HG03064 (cell line): ENCODE results near the gene PAPPA.

Experiments used
- ATAC-seq: cut with Tn5 transposase; IDR thresholded peaks from one replicate; pipeline ENCODE4 v1.9.1; 2021; ENCODE audit warnings: low read depth; ENCODE audit not compliant: unreplicated experiment

PAPPA gene

DNA sequence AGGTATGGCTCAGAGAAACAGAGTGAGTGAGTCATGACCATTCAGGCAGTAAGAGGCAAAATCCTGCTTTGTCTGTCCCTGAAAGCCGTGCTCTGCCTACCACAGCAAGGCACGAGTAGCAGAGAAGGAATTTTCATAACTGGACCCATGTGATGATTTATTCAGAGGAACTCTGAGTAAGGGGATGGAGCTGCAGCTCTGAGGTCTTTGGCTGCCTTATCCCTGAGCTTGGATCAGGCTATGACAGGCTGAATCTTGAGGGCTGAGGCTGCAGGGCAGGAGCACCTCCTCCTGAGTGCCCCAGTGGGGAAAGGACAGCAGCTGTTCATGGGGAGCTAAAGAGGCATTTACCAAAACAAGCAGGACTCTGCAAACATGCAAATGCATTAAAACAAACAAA, 183.4 kb downstream of the PAPPA start:
- no peak for ATAC-seq

DNA sequence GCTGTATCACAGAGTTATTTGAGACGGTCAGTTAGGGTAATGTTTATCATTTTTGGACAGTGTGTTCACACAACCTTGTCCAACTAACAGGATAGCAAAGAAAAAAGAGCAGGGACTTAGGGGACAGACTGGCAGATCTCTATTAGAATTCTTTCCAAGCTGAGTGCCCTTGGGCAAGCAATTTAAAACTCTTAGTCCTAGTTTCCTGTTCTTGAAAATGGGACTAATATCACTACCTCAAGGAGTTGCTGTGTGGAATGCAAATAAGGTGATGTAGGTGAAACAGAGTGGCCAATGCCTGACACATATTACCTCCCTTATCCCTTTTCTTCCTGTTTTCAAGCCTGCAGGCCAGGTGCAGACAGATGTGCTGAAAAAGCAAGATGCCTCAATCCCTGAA, 186.7 kb downstream of the PAPPA start:
- ATAC-seq: no peak

DNA sequence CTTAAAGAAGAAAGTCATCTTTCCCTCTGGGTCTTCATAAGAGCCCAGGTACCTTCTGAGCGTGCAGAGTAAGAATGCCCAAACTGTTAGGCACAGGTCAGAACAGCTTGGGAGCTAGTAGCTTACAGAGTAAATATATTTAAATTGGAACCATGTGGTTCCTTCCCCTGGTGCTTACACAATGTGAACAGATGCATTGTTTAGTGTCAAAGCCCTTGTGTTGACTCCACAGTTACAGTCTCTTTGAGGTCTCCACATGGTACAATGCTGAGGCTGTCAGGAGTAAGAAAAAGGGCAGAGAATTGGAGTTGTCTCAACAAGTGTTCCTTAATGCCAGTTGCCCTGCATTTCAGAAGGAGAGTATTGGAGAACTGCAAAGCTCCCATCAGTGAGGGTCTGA, 188.5 kb downstream of the PAPPA start:
- ATAC-seq: no peak

DNA sequence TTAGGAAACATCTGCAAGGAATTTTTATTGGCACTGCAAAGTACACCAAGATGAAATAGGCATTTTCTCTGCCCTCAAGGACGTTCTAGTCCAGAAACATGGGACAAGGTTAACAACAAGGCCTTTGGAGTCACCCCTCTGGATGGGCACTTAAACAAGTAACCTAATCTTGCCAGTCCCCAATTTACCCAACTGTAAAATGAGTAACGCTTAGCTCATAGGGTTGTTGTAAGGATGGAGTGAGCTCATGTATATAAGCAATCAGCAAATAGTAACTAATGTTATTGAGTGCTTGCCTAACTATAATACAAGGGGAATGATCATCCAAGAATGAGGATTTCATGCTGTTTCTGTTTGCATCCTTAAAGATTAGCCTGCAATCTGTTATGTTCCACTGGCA, 189.3 kb downstream of the PAPPA start:
- ATAC-seq: no peak

DNA sequence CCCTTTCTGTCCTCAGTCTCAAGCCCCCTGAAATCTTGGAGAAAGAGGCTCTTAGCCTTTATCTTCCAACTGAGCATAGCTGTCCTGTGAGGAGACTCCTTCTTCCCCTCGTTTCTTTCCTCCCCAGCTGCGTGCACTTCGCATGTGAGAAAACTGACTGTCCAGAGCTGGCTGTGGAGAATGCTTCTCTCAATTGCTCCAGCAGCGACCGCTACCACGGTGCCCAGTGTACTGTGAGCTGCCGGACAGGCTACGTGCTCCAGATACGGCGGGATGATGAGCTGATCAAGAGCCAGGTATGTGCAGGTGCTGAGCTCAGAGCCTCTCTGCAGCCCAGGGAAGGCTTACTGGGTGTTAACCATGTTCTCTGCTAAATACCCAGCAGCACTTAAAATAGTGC, 190.8 kb downstream of the PAPPA start:
- no peak for ATAC-seq

DNA sequence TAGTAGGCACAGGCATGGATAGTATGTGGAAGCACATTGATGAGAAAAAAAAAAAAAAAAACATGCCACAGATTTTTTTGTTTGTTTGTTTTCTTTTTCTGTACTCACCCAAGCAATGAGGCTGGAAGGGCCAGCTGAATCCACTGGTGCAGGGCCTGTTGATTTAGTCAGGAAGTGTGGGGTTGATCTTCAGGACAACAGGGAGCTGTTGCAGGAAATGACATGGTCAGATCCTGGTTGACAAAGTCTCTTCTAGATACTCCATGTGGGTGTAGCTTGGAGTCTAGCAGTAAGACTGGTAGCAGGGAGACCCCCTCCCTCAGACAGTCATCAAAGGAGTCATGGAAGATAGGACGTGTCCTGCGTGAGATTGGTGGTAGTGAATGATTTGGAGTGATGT, 191.8 kb downstream of the PAPPA start:
- no peak for ATAC-seq

DNA sequence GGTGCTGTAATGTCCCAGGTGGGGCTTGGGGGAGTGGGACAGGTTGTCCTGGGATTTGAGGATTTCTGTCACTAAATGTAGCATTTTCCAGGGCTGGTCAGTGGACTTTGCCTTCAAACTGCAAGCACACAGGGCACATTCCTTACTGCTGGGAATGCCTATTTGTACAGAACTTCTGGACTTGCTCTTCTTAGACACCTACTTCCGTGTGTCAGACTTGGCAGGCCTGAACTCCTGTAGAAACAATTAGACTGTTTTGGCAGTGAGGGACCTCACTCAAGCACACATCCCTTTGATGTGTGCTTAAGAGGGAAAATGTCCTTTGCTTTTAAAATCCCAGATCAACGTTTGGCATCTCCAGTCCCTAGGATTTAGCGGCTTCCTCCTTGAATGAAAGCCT, 192.2 kb downstream of the PAPPA start:
- no peak for ATAC-seq

DNA sequence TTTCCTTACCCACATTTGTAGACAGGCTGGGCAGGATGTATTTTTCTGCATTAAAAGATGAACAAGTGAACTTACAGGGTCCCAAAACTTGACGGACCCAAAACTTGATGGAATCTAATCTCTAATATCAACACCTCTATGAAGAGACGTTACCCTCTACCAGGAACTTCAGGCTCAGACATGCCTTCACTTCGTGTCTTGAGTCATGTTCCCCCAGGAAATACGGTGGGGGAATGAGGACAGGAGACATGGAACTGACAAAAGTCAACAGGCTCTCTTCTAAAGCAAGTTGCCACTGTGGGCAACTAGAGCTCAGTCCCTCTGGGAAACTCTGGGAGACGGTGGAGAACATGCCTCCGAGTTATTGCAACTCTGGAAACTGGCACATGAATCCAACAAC, 196.1 kb downstream of the PAPPA start:
- ATAC-seq: no peak

DNA sequence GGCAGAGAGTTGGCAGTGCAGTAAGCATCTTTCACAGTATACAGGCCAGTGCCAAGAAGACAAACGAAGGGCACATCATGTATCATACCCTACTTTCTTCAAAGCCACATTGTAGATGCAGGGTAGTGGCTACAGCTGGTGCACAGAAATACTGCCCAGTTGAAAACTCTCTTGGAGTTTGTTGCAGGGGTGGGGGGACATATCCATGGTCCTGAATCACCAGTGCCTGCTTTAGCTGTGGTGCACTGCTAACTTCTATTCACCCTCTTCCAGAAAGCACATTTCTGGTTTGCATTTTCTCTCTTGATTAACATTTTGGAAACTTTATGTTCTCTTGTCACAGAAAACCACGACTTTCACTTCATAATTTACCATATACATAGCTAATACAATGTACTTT, 196.6 kb downstream of the PAPPA start:
- no peak for ATAC-seq

DNA sequence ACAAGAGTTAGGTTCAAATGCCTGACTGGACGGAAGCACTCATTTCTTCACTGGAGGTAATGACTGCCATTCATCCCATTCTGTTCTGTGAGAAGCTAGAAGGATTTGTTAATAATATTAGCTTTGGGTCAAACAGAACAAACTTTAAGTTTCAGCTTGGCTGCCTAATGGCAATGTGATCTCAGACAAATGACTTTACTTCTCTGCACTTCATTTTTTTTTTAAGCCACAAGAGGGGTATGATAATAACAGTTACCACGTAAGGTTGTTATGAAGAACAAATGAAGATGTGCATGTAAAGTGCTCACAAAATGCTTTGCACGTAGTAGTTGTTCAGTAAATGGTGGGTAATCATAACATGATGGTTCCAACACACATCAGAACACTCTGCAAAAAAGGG, 199.4 kb downstream of the PAPPA start:
- ATAC-seq: no peak

DNA sequence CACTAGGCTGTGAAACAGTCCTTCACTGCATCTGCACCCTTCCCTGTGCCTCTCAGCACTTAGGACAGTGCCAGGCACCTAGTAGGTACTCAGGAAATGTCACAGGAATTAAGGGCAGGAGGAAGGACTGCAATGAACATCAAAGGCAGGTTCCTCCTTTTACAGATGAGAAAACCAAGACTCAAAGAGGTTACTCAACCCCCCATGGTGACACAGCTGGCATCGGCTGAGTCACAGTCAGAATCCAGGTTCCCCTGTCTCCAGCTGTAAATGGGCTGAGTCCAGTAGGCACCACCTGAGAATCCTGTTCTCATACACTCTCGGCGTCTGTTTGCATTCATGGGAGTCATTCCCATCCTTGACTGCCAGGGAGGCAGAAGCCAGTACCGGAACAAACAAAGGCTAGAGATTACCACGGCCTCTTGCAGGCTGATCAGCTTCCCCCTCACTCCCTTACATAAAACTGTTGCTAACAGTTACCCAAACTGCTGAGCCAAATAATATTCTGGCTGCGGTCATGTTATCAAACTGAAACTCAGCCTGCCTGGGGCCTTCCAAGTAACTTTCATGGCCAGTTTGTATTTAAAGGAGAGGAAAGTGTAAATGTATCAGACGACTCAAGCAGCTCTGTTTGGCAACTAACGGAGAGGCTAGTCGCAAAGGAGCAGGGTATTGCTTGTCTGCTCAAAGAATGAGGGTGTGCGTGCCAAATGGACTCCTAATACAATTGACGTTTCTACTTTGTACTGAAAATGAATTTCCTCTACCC, 201.7 kb downstream of the PAPPA start:
- ATAC-seq: no peak

DNA sequence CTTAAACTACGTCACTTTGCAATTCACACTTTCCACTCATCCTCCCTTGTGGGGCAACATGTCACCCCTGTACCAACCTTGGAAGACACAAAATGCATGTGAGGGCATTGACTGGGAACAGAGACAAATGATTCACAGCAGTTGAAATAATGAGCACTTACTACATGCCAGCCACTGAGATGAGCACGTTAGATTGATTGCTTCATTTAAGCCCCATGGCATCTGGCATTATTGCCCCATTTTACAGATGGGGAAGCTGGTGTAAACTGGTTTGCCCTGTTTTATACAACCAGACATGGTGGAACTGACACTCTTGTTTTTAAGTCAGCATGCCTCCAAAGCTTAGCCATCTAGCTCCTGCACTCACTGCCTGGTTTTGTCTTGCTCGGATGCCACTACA, 204.7 kb downstream of the PAPPA start:
- ATAC-seq: no peak

DNA sequence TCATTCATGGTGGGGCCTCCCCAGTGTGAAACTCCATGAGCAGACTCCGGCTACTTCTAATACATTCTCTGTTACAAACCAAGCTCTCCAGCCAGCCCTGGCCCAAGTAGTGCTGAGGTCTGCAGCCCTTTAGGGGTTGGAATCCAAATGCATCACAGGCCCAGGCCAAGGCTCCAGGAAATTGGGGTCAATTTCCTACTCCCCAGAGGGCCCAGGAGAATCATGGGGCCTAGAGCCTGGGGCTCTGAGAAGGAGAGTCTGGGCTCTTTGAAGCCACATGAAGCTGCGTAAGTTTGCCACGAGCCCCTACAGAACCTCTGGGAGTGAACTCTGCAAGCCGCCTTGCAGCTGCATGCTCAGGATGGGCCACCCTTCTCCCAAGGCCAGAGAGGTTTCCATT, 206.4 kb downstream of the PAPPA start:
- no peak for ATAC-seq

DNA sequence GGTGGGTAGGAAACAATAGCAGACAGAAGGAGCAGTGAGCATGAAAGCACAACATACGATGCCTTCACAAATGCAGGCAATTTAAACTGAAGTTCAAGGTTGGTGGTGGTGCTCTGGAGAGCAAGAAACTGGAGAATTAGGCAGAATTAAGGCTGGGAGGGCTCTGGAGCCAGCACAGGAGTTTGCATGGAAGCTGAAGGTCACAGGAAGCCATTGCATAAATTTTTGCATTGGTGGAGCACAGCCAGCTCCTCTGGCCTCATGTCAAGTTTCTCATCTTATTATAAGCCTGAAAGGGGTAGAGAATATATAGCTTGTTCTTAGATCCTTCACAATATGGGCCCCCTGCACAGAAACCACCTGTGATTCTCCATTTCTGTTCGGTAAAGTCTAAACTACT, 207.4 kb downstream of the PAPPA start:
- ATAC-seq: no peak

DNA sequence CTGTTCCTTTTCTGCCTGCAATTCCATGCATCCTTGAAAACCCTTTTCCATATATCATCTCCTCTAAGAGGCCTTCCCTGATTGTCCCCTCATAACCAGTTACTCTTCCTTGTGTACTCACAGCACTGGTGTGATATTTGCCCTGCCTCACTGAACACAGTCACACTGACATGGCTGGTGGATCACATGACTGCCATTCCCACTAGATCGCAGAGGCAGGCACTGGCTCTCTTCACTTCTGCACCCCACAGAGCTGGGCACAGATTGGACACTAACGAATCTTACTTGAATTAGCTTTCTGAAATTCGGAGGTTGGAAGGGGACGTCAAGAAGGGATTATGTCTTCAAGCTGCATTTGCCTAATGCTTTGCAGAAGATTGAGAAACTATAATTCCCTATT, 208.0 kb downstream of the PAPPA start:
- ATAC-seq: no peak

DNA sequence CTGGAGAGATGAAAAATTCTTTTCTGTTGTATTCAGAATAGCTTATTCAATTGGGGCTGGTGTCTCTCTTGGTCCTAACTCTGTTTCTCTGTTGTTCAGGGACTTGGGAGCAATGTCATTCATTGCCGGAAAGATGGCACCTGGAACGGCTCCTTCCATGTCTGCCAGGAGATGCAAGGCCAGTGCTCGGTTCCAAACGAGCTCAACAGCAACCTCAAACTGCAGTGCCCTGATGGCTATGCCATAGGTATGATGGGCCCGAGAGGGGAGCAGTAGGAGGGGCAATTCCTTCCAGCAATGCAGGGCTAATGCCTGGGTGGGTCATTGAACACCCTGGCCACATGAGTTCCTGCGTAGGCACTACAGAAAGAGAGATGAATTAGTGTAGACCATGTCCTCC, 208.9 kb downstream of the PAPPA start:
- ATAC-seq: no peak

DNA sequence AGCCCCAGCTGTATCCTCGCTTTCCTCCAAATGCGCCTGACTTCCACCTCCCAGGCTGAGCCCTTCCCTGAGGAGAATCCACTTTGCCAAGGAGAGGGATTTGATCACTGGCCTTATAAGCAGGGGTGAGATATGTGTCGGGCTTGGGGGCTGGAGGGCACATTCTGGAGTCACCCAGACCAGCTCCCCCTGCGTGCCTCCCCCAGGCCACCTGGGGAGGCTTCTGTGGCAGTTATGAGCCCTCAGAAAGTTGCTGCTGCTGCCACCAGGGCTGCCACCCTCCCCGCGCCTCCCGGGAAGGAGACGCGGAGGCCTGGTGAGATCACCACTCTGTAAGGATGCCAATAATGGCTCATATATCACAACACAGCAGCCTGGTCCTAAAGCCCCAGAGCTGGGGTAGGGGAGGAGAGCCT, 211.5 kb downstream of the PAPPA start:
- ATAC-seq: no peak

DNA sequence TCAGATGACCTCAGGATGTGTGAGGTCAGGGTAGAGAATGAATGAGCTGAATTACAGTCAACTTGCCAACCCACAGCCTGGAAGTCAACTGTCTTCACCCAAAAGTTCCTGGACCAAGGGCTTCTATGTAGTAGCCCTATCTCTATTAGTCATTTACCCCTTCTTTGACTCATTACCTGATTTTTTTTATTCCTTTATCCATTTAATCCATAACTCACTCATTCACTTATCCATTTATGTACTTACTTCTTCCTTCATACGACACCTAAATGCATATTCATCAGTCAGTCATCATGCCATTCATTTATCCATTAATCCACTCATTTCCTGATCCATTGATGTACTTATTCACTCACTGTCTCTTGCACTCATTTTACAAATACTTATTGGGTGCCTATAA, 212.7 kb downstream of the PAPPA start:
- ATAC-seq: no peak

DNA sequence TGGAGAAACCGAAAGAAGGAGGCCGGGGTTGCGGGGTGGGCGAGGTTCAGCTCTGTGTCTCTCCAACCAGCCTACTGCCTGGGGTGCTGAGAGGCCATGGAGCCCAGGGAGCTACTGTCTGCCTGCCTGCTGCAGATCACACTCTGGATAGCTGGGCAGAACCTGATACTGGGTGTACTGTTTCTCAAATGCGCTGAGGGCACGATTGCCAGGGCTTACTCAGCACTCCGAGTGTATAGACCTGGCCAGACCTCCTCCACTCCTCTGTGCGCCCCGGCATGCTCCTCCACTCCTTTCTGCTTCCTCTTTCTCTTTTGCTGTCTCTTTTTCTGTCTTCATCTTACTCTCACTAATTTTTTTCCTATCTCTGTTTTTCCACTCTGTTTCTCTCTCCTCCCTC, 215.1 kb downstream of the PAPPA start:
- no peak for ATAC-seq

DNA sequence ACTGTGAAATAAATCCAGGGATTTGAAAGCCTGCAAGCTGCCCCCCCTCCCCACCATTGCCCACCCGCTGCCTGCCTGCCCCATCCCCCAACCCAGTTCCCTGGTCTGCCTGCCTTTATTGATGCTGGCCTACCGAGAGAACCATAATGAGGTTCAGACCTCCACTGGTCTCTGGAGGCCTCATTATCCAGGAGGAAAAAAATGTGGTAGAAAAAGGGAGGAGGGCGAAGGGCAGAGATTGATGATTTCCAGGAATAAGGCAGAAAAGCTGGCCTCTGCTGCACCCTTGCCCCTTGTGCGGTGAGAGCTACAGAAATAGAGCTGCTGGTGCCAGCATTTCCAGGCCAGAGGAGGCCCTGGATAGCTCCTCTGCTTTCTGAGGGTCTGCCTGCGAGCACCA, 216.1 kb downstream of the PAPPA start:
- ATAC-seq: no peak

DNA sequence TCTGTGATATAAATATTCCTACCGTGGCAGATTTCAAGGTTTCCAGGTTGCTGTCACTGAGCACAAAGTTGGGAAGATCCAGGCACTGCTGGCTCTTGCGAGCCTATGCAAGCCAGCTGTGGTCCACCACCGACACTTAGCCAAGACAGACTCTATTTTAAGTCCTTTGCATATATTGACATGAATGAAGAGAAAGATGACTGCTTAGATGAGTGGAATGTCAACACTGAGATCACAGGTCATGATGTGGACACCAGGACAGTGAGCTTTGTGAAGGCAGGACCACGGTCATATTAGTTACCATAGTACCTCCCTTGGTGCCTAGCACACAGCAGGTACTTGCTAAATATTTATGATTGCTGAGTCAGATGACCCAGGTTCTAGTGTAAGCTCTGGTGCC, 217.0 kb downstream of the PAPPA start:
- ATAC-seq: no peak

DNA sequence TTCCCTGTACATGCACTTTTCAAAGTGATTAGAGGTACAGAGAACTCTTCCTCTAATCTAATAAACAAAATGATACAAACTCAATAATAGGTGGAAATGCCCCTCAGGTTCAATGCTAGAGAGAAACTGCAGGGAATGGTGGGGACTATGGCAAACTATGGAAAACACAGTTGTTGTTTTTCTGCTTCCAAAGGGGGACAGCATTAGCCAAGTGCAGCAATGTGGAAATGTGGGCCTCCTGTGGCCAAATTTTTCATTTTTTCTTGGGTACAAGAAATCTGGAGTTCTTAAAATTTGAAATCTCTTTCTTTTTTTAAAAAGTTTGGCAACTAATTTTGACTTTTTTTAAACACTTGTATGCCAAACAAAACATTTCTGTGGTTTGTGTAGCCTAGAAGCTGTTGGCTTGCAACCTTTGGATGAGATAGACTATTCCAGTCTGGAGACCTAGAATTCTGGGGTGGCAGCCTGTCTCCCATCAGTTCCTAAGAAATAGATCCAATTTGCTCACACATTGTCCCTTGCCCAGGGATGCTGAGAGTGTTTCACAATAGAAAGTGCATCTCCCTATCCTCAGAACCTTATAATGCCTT, 218.6 kb downstream of the PAPPA start:
- ATAC-seq: no peak

DNA sequence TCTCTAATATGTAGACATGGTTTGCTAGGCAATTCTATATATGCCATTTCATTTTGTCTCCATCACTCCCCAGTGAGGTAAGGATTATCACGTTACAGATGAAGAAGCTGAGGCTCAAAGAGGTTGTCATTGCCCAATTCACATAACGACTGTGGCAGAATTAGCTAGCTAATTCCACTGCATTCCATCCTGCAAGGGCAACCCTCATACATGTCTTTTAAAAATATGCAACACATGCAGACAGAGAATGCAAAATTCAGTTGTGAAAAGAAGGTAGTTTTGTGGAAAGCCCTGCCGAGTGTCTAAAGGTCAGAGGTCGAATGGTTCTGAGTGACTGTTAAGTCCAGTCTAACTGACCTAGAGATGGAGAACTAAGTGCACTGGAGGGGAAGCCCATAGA, 219.2 kb downstream of the PAPPA start:
- ATAC-seq: no peak
